Glutamatergic neuron (in vitro differentiated cells): Measurements from ENCODE around the gene SMARCD3. TPM values are rescaled to one million over a fixed set of nuclear protein-coding genes. Genes with fewer than 3 reads are reported as not detected.

Source experiments
- DNase-seq: peaks from one replicate; pipeline ENCODE4 v3.0.0; 2022
- H3K27ac Mint-ChIP-seq: one replicate; pipeline ENCODE4 v1.8.0; 2020; ENCODE audit warnings: mild to moderate bottlenecking, mixed read lengths, inconsistent platforms; ENCODE audit not compliant: unreplicated experiment
- H3K27me3 Mint-ChIP-seq: one replicate; pipeline ENCODE4 v1.8.0; 2020; ENCODE audit warnings: mild to moderate bottlenecking, moderate library complexity, mixed read lengths, inconsistent platforms; ENCODE audit not compliant: unreplicated experiment
- H3K36me3 Mint-ChIP-seq: one replicate; pipeline ENCODE4 v1.8.0; 2020; ENCODE audit warnings: mild to moderate bottlenecking, mixed read lengths, inconsistent platforms; ENCODE audit not compliant: unreplicated experiment
- H3K4me1 Mint-ChIP-seq: one replicate; pipeline ENCODE4 v1.8.0; 2020; ENCODE audit warnings: mild to moderate bottlenecking, low read depth, mixed read lengths, inconsistent platforms; ENCODE audit not compliant: unreplicated experiment
- H3K4me3 Mint-ChIP-seq: one replicate; pipeline ENCODE4 v1.8.0; 2020; ENCODE audit warnings: mild to moderate bottlenecking, mixed read lengths, inconsistent platforms; ENCODE audit not compliant: unreplicated experiment
- H3K9me3 Mint-ChIP-seq: one replicate; pipeline ENCODE4 v1.8.0; 2020; ENCODE audit warnings: mild to moderate bottlenecking, moderate library complexity, mixed read lengths, inconsistent platforms; ENCODE audit not compliant: unreplicated experiment
- CTCF ChIP-seq: fragments of 200-600 bp; sonication (generic); IDR thresholded peaks from one replicate; pipeline ENCODE4 v1.5.0; 2021; ENCODE audit not compliant: partially characterized antibody, unreplicated experiment
- total RNA-seq: library from RNA; stranded (reverse); fragmentation: NEBNext Ultra II Directional; extraction: Animal tissue kit (Norgen Biotek cat#: 25700); gene quantifications from one replicate; pipeline ENCODE4 v1.2.1, GENCODE V29; 2021; ENCODE audit not compliant: unreplicated experiment

SMARCD3 gene
- total RNA-seq, 1 donor from 2014 or later = 5.1 TPM

GRCh38 chr7:151289891-151290290 lies 41.4 kb upstream of the SMARCD3 start:
- Mint-ChIP-seq H3K27me3 (peaks cover 2% of the 10 kb centered on the region), H3K4me1 (no peaks in the 10 kb centered on the region), H3K4me3 (no peak overlapping the region), H3K9me3 (no peaks in the 10 kb centered on the region), H3K36me3 (no peaks in the 10 kb centered on the region), H3K27ac (no peak overlapping the region)
- no peak for TF ChIP-seq CTCF
- DNase-seq = no peak

- H3K4me1 Mint-ChIP-seq = no peaks in the 10 kb centered on the region
- peaks cover 3% of the 10 kb centered on the region for H3K9me3 Mint-ChIP-seq
- H3K4me3 Mint-ChIP-seq = no peak overlapping the region
- H3K27me3 Mint-ChIP-seq = peaks cover 8% of the 10 kb centered on the region
- no peak for DNase-seq
- no peaks in the 10 kb centered on the region for H3K36me3 Mint-ChIP-seq
- H3K27ac Mint-ChIP-seq = no peak overlapping the region
- no peak for TF ChIP-seq CTCF
Observed at GRCh38 chr7:151286148-151286547, 37.7 kb upstream of the SMARCD3 start.

GRCh38 chr7:151283302-151283701 lies 34.8 kb upstream of the SMARCD3 start:
- Mint-ChIP-seq H3K27ac (no peak overlapping the region), H3K9me3 (peaks cover 3% of the 10 kb centered on the region), H3K27me3 (peaks cover 13% of the 10 kb centered on the region), H3K4me3 (no peak overlapping the region), H3K36me3 (no peaks in the 10 kb centered on the region), H3K4me1 (no peaks in the 10 kb centered on the region)
- DNase-seq = no peak
- TF ChIP-seq CTCF = no peak

- Mint-ChIP-seq H3K4me3 (no peak overlapping the region), H3K36me3 (no peaks in the 10 kb centered on the region), H3K27me3 (peaks cover 15% of the 10 kb centered on the region), H3K4me1 (no peaks in the 10 kb centered on the region), H3K9me3 (peaks cover 3% of the 10 kb centered on the region), H3K27ac (no peak overlapping the region)
- TF ChIP-seq CTCF = no peak
- no peak for DNase-seq
Observed at GRCh38 chr7:151282111-151282510, 33.6 kb upstream of the SMARCD3 start.

GRCh38 chr7:151281686-151282085 lies 33.2 kb upstream of the SMARCD3 start:
- no peak for DNase-seq

More at GRCh38 chr7:151281686-151282085, 33.2 kb upstream of the SMARCD3 start:
- no peak for TF ChIP-seq CTCF
- Mint-ChIP-seq H3K27ac (no peak overlapping the region), H3K27me3 (peaks cover 13% of the 10 kb centered on the region), H3K36me3 (no peaks in the 10 kb centered on the region), H3K4me3 (no peak overlapping the region), H3K4me1 (no peaks in the 10 kb centered on the region), H3K9me3 (peaks cover 3% of the 10 kb centered on the region)
